Uterus (tissue), 4 donors: ENCODE data around the gene IQSEC3. TPM values are rescaled to one million over a fixed set of nuclear protein-coding genes. Genes with fewer than 3 reads are reported as not detected.

ENCODE experiments used
- DNase-seq, 2 donors: peaks; one replicate each; pipeline ENCODE4 v3.0.0-alpha.2; 2019 to 2020
- H3K27ac ChIP-seq, 2 donors: fragments of 200-600 bp; sonication (generic); 1 replicate in 1 of 2; 2 replicates in 1 of 2; pipeline ENCODE4 v1.5.1; 2016 to 2018
- H3K27me3 ChIP-seq, 2 donors: fragments of 200-600 bp; sonication (generic); one replicate each; pipeline ENCODE4 v1.5.1; 2018 to 2019; ENCODE audit warnings: control low read depth in 1 of 2
- H3K36me3 ChIP-seq, 2 donors: fragments of 200-600 bp; sonication (generic); one replicate each; pipeline ENCODE4 v1.5.1; 2019; ENCODE audit warnings: control low read depth in 1 of 2
- H3K4me1 ChIP-seq, 2 donors: fragments of 200-600 bp; sonication (generic); one replicate each; pipeline ENCODE4 v1.5.1; 2018 to 2019; ENCODE audit warnings: control low read depth in 1 of 2
- H3K4me3 ChIP-seq, 2 donors: fragments of 200-600 bp; sonication (generic); 1 replicate in 1 of 2; 2 replicates in 1 of 2; pipeline ENCODE4 v1.5.1; 2018 to 2019; ENCODE audit warnings: mild to moderate bottlenecking in 1 of 2
- H3K9me3 ChIP-seq, 2 donors: fragments of 200-600 bp; sonication (generic); one replicate each; pipeline ENCODE4 v1.5.1; 2019; ENCODE audit warnings: control low read depth in 1 of 2
- CTCF ChIP-seq, 4 experiments: fragments of 200-600 bp in 2 of 4; fragments of 450-650 bp in 2 of 4; sonication (generic) in 2 of 4; IDR thresholded peaks; one replicate each; pipeline ENCODE4 v1.5.1; 2016 to 2019; ENCODE audit warnings: antibody characterized with exemption in 4 of 4, mild to moderate bottlenecking in 2 of 4, moderate library complexity in 1 of 4
- POLR2A ChIP-seq, 2 donors: fragments of 450-650 bp; IDR thresholded peaks; one replicate each; pipeline ENCODE4 v1.6.1; 2016; ENCODE audit warnings: antibody characterized with exemption in 2 of 2, mild to moderate bottlenecking in 1 of 2, moderate library complexity in 1 of 2
- intact Hi-C: fragments of 100-400 bp; cut with DNase I; formaldehyde crosslinking; loops from one replicate; pipeline ENCODE4 v1.15.1; 2023; ENCODE audit warnings: low total_unique reads
- total RNA-seq, 4 donors: library from RNA; depleted of rRNA in 3 of 4; stranded (reverse); fragments of >200 nt in 3 of 4; gene quantifications; one replicate each; pipeline versions ENCODE4 v1.1.0 to v1.2.4, GENCODE V29; 2014 to 2023
- donor health status: DM: yes; HTN: yes; CAD: no.

The IQSEC3 gene
- total RNA-seq, 4 donors from 2014 or later: under 0.01 to 2.9 (median 1.3) TPM

- Histone ChIP-seq H3K9me3 (no peaks in the 10 kb centered on the region), H3K36me3 (no peaks in the 10 kb centered on the region), H3K27ac (no peak overlapping the region), H3K4me1 (no peaks in the 10 kb centered on the region), H3K27me3 (no peaks in the 10 kb centered on the region), H3K4me3 (no peak overlapping the region)
- intact Hi-C loops: no loop called here
- DNase-seq: no peak
- TF ChIP-seq POLR2A (IDR thresholded peaks at IDR 0.05) (no peak), CTCF (IDR thresholded peaks at IDR 0.05) (no peak)
Measured at GRCh38 chr12:189622-189962, 123.0 kb downstream of the IQSEC3 start.

- no peaks in the 10 kb centered on the region for H3K27me3 ChIP-seq
- no peak for DNase-seq
- intact Hi-C loops: no loop called here
Measured at GRCh38 chr12:190881-191280, 124.3 kb downstream of the IQSEC3 start.

GRCh38 chr12:191541-191940, 125.0 kb downstream of the IQSEC3 start:
- no peaks in the 10 kb centered on the region for H3K9me3 ChIP-seq
- no peaks in the 10 kb centered on the region for H3K27me3 ChIP-seq
- no peaks in the 10 kb centered on the region for H3K36me3 ChIP-seq
- DNase-seq: no peak
- TF ChIP-seq POLR2A (IDR thresholded peaks at IDR 0.05) (no peak), CTCF (IDR thresholded peaks at IDR 0.05) (no peak)
- no peak overlapping the region for H3K27ac ChIP-seq
- H3K4me3 ChIP-seq: no peak overlapping the region
- intact Hi-C loops: no loop called here
- H3K4me1 ChIP-seq: no peaks in the 10 kb centered on the region

More at GRCh38 chr12:190881-191280, 124.3 kb downstream of the IQSEC3 start:
- H3K36me3 ChIP-seq: no peaks in the 10 kb centered on the region
- H3K27ac ChIP-seq: no peak overlapping the region
- no peaks in the 10 kb centered on the region for H3K9me3 ChIP-seq
- H3K4me3 ChIP-seq: no peak overlapping the region
- TF ChIP-seq POLR2A (IDR thresholded peaks at IDR 0.05): no peak
- TF ChIP-seq CTCF (IDR thresholded peaks at IDR 0.05): no peak
- H3K4me1 ChIP-seq: no peaks in the 10 kb centered on the region

GRCh38 chr12:193261-193660, 126.7 kb downstream of the IQSEC3 start:
- no peaks in the 10 kb centered on the region for H3K27me3 ChIP-seq
- no peak for TF ChIP-seq CTCF (IDR thresholded peaks at IDR 0.05)
- no peak for TF ChIP-seq POLR2A (IDR thresholded peaks at IDR 0.05)
- H3K4me3 ChIP-seq: no peak overlapping the region
- no peaks in the 10 kb centered on the region for H3K4me1 ChIP-seq
- no peak overlapping the region for H3K27ac ChIP-seq
- H3K9me3 ChIP-seq: no peaks in the 10 kb centered on the region
- no peaks in the 10 kb centered on the region for H3K36me3 ChIP-seq
- no peak for DNase-seq
- intact Hi-C loops: no loop called here

- DNase-seq: no peak
- H3K36me3 ChIP-seq: no peaks in the 10 kb centered on the region
- H3K27me3 ChIP-seq: no peaks in the 10 kb centered on the region
- no peak overlapping the region for H3K27ac ChIP-seq
- no peaks in the 10 kb centered on the region for H3K9me3 ChIP-seq
- H3K4me1 ChIP-seq: no peaks in the 10 kb centered on the region
- intact Hi-C loops: no loop called here
- TF ChIP-seq POLR2A (IDR thresholded peaks at IDR 0.05) (no peak), CTCF (IDR thresholded peaks at IDR 0.05) (no peak)
- no peak overlapping the region for H3K4me3 ChIP-seq
Measured at GRCh38 chr12:194276-194675, 127.7 kb downstream of the IQSEC3 start.
